CD14-positive monocyte (primary cell): ENCODE measurements around the gene FBXO15. TPM values are rescaled to one million over a fixed set of nuclear protein-coding genes. Genes with fewer than 3 reads are reported as not detected.

Source experiments
- DNase-seq, 3 donors: peaks; one replicate each; pipeline ENCODE4 v3.0.0-alpha.2; 2011 to 2022
- H2AFZ ChIP-seq: 2 replicates; pipeline ENCODE4 v1.6.0; 2012; ENCODE audit warnings: mild to moderate bottlenecking, low read depth, low read length, inconsistent platforms; ENCODE audit not compliant: insufficient read depth, poor library complexity, severe bottlenecking
- H3K27ac ChIP-seq, 2 donors: 1 replicate in 1 of 2; 2 replicates in 1 of 2; pipeline ENCODE4 v1.5.1; 2012 to 2013; ENCODE audit warnings: low read length in 2 of 2, control low read depth in 1 of 2, inconsistent platforms in 1 of 2, low read depth in 1 of 2, mild to moderate bottlenecking in 1 of 2
- H3K27me3 ChIP-seq, 2 donors: one replicate each; pipeline versions ENCODE4 v1.6.0 to v1.6.1; 2011 to 2013; ENCODE audit warnings: low read length in 2 of 2; ENCODE audit not compliant: control insufficient read depth in 2 of 2, insufficient read depth in 2 of 2
- H3K36me3 ChIP-seq, 2 donors: replicated peaks in 1 of 2; 1 replicate in 1 of 2; 2 replicates in 1 of 2; pipeline versions ENCODE4 v1.5.1 to v1.6.1; 2012 to 2013; ENCODE audit warnings: low read length in 2 of 2, control low read depth in 1 of 2, inconsistent platforms in 1 of 2, mild to moderate bottlenecking in 1 of 2; ENCODE audit not compliant: insufficient read depth in 2 of 2, control insufficient read depth in 1 of 2
- H3K4me1 ChIP-seq, 2 donors: 1 replicate in 1 of 2; 2 replicates in 1 of 2; pipeline versions ENCODE4 v1.5.1 to v1.6.1; 2012 to 2013; ENCODE audit warnings: low read length in 2 of 2, control low read depth in 1 of 2, inconsistent platforms in 1 of 2, mild to moderate bottlenecking in 1 of 2, moderate library complexity in 1 of 2; ENCODE audit not compliant: insufficient read depth in 2 of 2, control insufficient read depth in 1 of 2
- H3K4me2 ChIP-seq: replicated peaks from 2 replicates; pipeline ENCODE3; 2012; ENCODE audit warnings: low read length, moderate library complexity, mild to moderate bottlenecking; ENCODE audit not compliant: poor library complexity, severe bottlenecking; ENCODE audit errors: extremely low read depth
- H3K4me3 ChIP-seq, 3 experiments: fragments of 200-600 bp in 1 of 3; sonication (generic) in 1 of 3; replicated peaks in 1 of 3; 1 replicate in 2 of 3; 2 replicates in 1 of 3; pipeline ENCODE4 v1.5.1; 2011 to 2013; ENCODE audit warnings: low read length in 3 of 3, mild to moderate bottlenecking in 3 of 3, control low read depth in 2 of 3, low read depth in 2 of 3, inconsistent platforms in 1 of 3, moderate library complexity in 1 of 3
- H3K79me2 ChIP-seq: 2 replicates; pipeline ENCODE4 v1.6.0; 2012; ENCODE audit warnings: mild to moderate bottlenecking, control low read depth, inconsistent platforms, low read length, moderate library complexity; ENCODE audit not compliant: insufficient read depth
- H3K9ac ChIP-seq: 2 replicates; pipeline ENCODE4 v1.6.0; 2017; ENCODE audit warnings: low read length, mild to moderate bottlenecking; ENCODE audit not compliant: insufficient read depth, poor library complexity, severe bottlenecking
- H3K9me3 ChIP-seq, 2 donors: replicated peaks in 1 of 2; 1 replicate in 1 of 2; 2 replicates in 1 of 2; pipeline versions ENCODE4 v1.5.1 to v1.6.1; 2012 to 2013; ENCODE audit warnings: low read length in 2 of 2, control low read depth in 1 of 2; ENCODE audit not compliant: control insufficient read depth in 1 of 2, insufficient read depth in 1 of 2
- H4K20me1 ChIP-seq: 2 replicates; pipeline ENCODE4 v1.6.0; 2012; ENCODE audit warnings: mild to moderate bottlenecking, low read length, control low read depth, moderate library complexity; ENCODE audit not compliant: insufficient read depth
- H3K27ac Mint-ChIP-seq, 7 donors: one replicate each; pipeline ENCODE4 v1.8.0; 2020; ENCODE audit warnings: mild to moderate bottlenecking in 7 of 7, mixed read lengths in 7 of 7, moderate library complexity in 6 of 7, inconsistent platforms in 2 of 7
- H3K27me3 Mint-ChIP-seq, 3 donors: one replicate each; pipeline ENCODE4 v1.8.0; 2021 to 2022; ENCODE audit warnings: low read depth in 3 of 3, mild to moderate bottlenecking in 3 of 3, mixed read lengths in 3 of 3, moderate library complexity in 3 of 3, inconsistent platforms in 1 of 3
- H3K36me3 Mint-ChIP-seq, 2 donors: one replicate each; pipeline ENCODE4 v1.8.0; 2020; ENCODE audit warnings: mixed read lengths in 2 of 2, inconsistent platforms in 1 of 2, mild to moderate bottlenecking in 1 of 2
- H3K4me1 Mint-ChIP-seq: one replicate; pipeline ENCODE4 v1.8.0; 2020; ENCODE audit warnings: mild to moderate bottlenecking, mixed read lengths
- H3K4me3 Mint-ChIP-seq, 2 donors: one replicate each; pipeline ENCODE4 v1.8.0; 2020; ENCODE audit warnings: mild to moderate bottlenecking in 2 of 2, mixed read lengths in 2 of 2, moderate library complexity in 1 of 2
- H3K9me3 Mint-ChIP-seq, 7 donors: one replicate each; pipeline ENCODE4 v1.8.0; 2020 to 2022; ENCODE audit warnings: mixed read lengths in 7 of 7, mild to moderate bottlenecking in 6 of 7, moderate library complexity in 6 of 7, inconsistent platforms in 2 of 7
- WGBS: methylation state at CpG from one replicate; pipeline ENCODE4 v1.1.5; 2013; ENCODE audit warnings: missing lambda C conversion rate; ENCODE audit not compliant: insufficient coverage; 5-methylcytosine and 5-hydroxymethylcytosine counted together
- intact Hi-C, 2 donors: fragments of 100-400 bp; cut with micrococcal nuclease; formaldehyde crosslinking; loops; one replicate each; pipeline versions ENCODE4 v1.15.0 to v1.15.1; 2023
- polyA minus RNA-seq: library from RNA; depleted of rRNA, polyadenylated mRNA; stranded (reverse); fragments of >200 nt; gene quantifications from 2 replicates; pipeline ENCODE4 v1.2.3, GENCODE V29; 2012
- polyA plus RNA-seq, 3 donors: library from polyadenylated mRNA; depleted of rRNA in 1 of 3; unstranded in 2 of 3; stranded (reverse) in 1 of 3; fragments of 300-500 nt in 2 of 3; fragments of >200 nt in 1 of 3; fragmentation: Illumina TruSeq in 2 of 3; gene quantifications; 1 replicate in 2 of 3; 2 replicates in 1 of 3; pipeline ENCODE4 v1.2.3, GENCODE V29; 2012 to 2021
- total RNA-seq, 12 experiments: library from RNA in 1 of 12; stranded (reverse) in 1 of 12; fragments of 120-200 nt in 1 of 12; gene quantifications; one replicate each; pipeline ENCODE4 v1.2.4 and lab custom pipeline; 2013 to 2026; ENCODE audit warnings: mixed read lengths in 6 of 12, inconsistent platforms in 1 of 12
- TF ChIP-seq, protein P1 (sequence below): fragments of 200-600 bp; IDR thresholded peaks from one replicate; pipeline ENCODE4 v1.8.0; 2022; ENCODE audit warnings: antibody characterized with exemption, mild to moderate bottlenecking

FBXO15 gene, protein sequence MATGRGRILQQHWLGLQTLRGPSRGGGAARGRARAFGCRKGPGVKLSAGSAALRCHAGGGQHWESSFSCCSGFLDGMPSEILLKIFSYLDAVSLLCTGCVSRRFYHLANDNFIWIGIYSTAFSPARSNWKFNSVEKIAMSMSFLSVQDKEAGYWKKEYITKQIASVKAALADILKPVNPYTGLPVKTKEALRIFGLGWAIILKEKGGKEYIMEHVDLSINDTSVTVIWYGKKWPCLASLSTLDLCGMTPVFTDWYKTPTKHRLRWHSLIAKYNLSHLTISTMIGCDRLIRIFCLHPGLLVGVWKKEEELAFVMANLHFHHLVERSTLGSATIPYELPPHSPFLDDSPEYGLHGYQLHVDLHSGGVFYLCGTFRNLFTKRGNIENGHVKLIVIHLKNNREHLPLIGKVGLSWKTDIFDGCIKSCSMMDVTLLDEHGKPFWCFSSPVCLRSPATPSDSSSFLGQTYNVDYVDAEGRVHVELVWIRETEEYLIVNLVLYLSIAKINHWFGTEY
- 0.04 TPM for total RNA-seq (2013)
- polyA plus RNA-seq, result not detected
- polyA minus RNA-seq, result not detected in 2 replicates
- total RNA-seq (lab: John Stamatoyannopoulos, UW), result 0 to 3.7 (median 0.25) reads per million in 11 experiments

DNA sequence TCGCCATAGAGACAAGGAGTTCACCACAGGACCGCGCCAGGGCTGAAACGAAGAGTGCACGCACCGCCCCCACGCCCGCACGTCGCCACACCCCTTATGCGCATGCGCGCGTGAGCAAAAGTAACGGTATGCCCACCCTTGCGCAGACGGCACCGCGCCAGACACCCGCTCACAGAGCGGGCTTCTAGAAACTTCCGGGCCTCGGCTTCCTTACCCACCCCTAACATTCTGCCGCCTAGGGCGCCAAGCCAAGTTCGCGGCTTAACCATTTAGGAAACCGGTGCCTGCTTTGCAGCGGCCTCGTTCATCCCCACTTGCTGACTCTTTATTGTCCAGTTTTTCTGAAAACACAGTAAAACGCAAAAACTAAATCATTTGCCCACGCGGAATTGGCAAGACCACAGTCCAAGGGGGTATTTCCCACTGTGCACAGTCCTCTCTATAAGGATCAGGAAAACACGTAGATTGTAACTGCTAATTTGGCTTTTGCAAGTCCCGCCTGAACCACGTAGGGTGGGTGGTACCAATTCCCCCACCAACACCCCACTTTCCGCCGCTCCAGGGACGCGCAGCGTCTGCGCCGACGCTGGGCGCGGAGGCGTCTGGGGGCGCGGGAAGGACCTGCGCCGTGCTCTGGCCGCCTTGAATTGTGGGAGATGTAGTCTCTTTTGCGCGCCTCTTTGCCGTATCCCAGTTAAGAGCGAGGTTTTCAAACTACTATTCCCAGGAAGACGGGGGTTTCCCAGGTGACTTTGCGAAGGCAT, at the start of gene FBXO15, which contains the start of gene TIMM21:
Gene FBXO15 (minus strand): TSS at position 56 of the 764 bp plus-strand sequence. CDS start 49 bp downstream, at position 7.
Gene TIMM21 (plus strand): TSS at position 745 of the 764 bp plus-strand sequence. CDS start 286 bp downstream, outside the sequence.
- DNase-seq, result peak; percentile 91 to 94 (median 93)

More for the DNA sequence above, at the start of gene FBXO15, which contains the start of gene TIMM21:
- peaks cover 8 to 14% of the 10 kb centered on the region in 2 donors for H3K36me3 Mint-ChIP-seq
- Histone ChIP-seq H3K27me3 (no peaks in the 10 kb centered on the region), H2AFZ (peak within 1 kb of the TSS; percentile 92), H3K4me3 (peak within 1 kb of the TSS; percentile 86 to 94 (median 89)), H3K9me3 (no peaks in the 10 kb centered on the region), H3K27ac (peak within 1 kb of the TSS; percentile 90 to 94), H4K20me1 (no peaks in the 10 kb centered on the region), H3K4me1 (peaks cover 10 to 23% of the 10 kb centered on the region in 2 donors), H3K9ac (peak within 1 kb of the TSS; percentile 73), H3K4me2 (peak within 1 kb of the TSS; percentile 83), H3K79me2 (peaks cover 45% of the 10 kb centered on the region), H3K36me3 (peaks cover 0 to 23% of the 10 kb centered on the region in 2 donors)
- H3K9me3 Mint-ChIP-seq, result no peaks in the 10 kb centered on the region
- TF ChIP-seq, protein P1, sequence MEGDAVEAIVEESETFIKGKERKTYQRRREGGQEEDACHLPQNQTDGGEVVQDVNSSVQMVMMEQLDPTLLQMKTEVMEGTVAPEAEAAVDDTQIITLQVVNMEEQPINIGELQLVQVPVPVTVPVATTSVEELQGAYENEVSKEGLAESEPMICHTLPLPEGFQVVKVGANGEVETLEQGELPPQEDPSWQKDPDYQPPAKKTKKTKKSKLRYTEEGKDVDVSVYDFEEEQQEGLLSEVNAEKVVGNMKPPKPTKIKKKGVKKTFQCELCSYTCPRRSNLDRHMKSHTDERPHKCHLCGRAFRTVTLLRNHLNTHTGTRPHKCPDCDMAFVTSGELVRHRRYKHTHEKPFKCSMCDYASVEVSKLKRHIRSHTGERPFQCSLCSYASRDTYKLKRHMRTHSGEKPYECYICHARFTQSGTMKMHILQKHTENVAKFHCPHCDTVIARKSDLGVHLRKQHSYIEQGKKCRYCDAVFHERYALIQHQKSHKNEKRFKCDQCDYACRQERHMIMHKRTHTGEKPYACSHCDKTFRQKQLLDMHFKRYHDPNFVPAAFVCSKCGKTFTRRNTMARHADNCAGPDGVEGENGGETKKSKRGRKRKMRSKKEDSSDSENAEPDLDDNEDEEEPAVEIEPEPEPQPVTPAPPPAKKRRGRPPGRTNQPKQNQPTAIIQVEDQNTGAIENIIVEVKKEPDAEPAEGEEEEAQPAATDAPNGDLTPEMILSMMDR, result no peak
- peak within 1 kb of the TSS; percentile 95 to 99 (median 98) for H3K27ac Mint-ChIP-seq
- peaks cover 1 to 5% (median 4%) of the 10 kb centered on the region in 3 donors for H3K27me3 Mint-ChIP-seq
- peaks cover 19% of the 10 kb centered on the region for H3K4me1 Mint-ChIP-seq
- WGBS, result 0% methylated on average over 42 of the region's 58 CpGs
- H3K4me3 Mint-ChIP-seq, result peak within 1 kb of the TSS; percentile 96 to 97
- intact Hi-C loops, result loop anchor here (5.0 to 10.0 kb wide), 2 partner anchors 144 to 347 kb away; partner anchors contain the start of genes CNDP2 (in 1 of the 2) and CYB5A (in 1 of the 2)
